ENCODE results near the gene OCSTAMP.

OCSTAMP gene

GRCh38 chr20:46584508-46584907 lies 34.1 kb upstream of the OCSTAMP start:
- Histone ChIP-seq H3K27me3 (ENCODE audit: control insufficient read depth in 1 of 2, insufficient read depth in 2 of 2, low read length in 2 of 2) (no peaks in the 10 kb centered on the region), H3K4me1 (ENCODE audit: control insufficient read depth, insufficient read depth, low read length) (no peaks in the 10 kb centered on the region), H3K4me3 (ENCODE audit: low read length in 2 of 2) (no peak overlapping the region), H3K9ac (ENCODE audit: low read length in 2 of 2) (no peak overlapping the region), H3K36me3 (ENCODE audit: control insufficient read depth in 2 of 2, insufficient read depth in 2 of 2, low read length in 2 of 2) (no peaks in the 10 kb centered on the region), H3K9me3 (ENCODE audit: control insufficient read depth in 2 of 2, low read length in 2 of 2) (no peaks in the 10 kb centered on the region), H3K27ac (ENCODE audit: low read length) (no peak overlapping the region)

DNA sequence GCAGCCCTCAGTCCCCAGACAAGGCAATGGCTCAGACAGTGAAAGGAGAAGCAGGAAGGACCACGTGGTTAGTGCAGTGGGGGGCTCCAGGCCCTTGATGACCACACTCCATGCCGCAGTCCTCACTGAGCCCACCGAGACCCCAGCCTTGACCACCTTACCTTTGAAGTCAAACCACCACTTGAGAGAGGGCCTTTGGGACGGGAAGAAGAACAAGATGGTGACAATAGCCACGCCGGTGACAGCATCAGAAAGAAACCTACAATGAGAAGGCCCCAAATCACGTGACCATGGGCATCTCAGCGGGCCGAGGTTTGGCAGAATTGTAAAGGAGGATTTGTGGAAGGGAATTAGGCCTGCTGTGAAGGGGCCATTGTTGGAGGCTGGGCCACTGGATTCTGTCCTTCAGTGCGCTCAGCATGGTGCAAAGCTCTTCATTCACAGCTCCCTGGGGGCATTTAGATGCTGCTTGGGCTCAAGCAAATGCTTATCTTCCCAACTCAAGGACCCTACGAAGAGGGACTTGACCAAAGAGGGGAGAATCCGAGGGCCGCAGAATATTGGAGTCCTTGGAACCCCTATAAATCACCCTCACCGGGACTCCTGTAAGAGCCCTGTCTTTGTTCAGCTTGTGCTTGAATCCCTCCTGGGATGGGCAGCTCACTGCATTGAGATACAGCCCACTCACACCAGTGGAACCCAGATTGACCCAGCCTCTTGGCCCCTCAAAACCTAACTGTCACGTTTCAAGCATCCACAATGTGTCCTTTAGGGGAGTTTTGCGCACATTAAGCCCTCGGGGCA lies 33.2 kb upstream of the OCSTAMP start:
- Histone ChIP-seq H3K4me1 (ENCODE audit: control insufficient read depth, insufficient read depth, low read length) (no peaks in the 10 kb centered on the region), H3K9ac (ENCODE audit: low read length in 2 of 2) (no peak overlapping the region), H3K27ac (ENCODE audit: low read length) (no peak overlapping the region), H3K27me3 (ENCODE audit: control insufficient read depth in 1 of 2, insufficient read depth in 2 of 2, low read length in 2 of 2) (no peaks in the 10 kb centered on the region), H3K9me3 (ENCODE audit: control insufficient read depth in 2 of 2, low read length in 2 of 2) (no peaks in the 10 kb centered on the region), H3K4me3 (ENCODE audit: low read length in 2 of 2) (no peak overlapping the region), H3K36me3 (ENCODE audit: control insufficient read depth in 2 of 2, insufficient read depth in 2 of 2, low read length in 2 of 2) (no peaks in the 10 kb centered on the region)

DNA sequence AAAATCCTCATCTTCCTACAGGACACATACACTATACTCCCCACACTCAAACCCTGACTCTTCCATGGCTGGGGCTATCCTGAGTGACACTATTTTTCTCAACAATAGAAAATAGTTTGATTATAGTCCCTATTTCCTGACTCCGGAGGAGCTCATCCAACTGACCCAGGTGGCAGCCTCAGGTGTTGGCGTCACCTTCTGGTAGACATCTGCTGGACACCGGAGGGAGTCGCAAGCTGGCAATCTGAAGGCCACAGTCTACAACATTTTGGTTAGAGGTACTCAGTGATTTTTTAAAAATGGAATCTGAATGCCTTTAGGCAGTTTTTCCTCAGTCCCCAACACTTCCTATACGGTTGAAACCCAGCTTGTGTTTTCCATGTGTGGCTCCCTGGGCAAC lies 32.2 kb upstream of the OCSTAMP start:
- H3K27me3 ChIP-seq (ENCODE audit: control insufficient read depth in 1 of 2, insufficient read depth in 2 of 2, low read length in 2 of 2): no peaks in the 10 kb centered on the region
- no peaks in the 10 kb centered on the region for H3K36me3 ChIP-seq (ENCODE audit: control insufficient read depth in 2 of 2, insufficient read depth in 2 of 2, low read length in 2 of 2)
- H3K9ac ChIP-seq (ENCODE audit: low read length in 2 of 2): no peak overlapping the region
- no peaks in the 10 kb centered on the region for H3K9me3 ChIP-seq (ENCODE audit: control insufficient read depth in 2 of 2, low read length in 2 of 2)
- no peak overlapping the region for H3K27ac ChIP-seq (ENCODE audit: low read length)
- no peaks in the 10 kb centered on the region for H3K4me1 ChIP-seq (ENCODE audit: control insufficient read depth, insufficient read depth, low read length)
- no peak overlapping the region for H3K4me3 ChIP-seq (ENCODE audit: low read length in 2 of 2)

DNA sequence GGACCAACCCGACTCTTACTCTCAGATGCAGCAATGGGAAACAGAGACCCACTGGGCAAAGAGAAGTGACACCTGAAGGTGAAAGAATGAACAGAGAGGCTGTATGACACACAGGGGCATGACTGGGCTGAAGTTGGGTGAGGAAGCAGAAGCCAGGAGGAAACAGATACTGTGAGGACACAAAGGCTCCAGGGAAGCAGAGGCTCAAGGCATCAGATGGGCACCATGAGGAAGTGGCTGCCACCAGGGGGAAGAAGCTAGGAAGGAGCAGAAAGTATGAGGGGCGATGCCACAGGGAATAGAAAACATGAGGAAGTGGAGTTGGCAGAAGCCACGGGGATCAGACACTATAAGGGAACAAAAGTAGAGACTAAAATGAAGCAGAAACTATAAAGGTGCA lies 30.9 kb upstream of the OCSTAMP start:
- Histone ChIP-seq H3K9me3 (ENCODE audit: control insufficient read depth in 2 of 2, low read length in 2 of 2) (no peaks in the 10 kb centered on the region), H3K36me3 (ENCODE audit: control insufficient read depth in 2 of 2, insufficient read depth in 2 of 2, low read length in 2 of 2) (no peaks in the 10 kb centered on the region), H3K4me3 (ENCODE audit: low read length in 2 of 2) (no peak overlapping the region), H3K4me1 (ENCODE audit: control insufficient read depth, insufficient read depth, low read length) (no peaks in the 10 kb centered on the region), H3K27ac (ENCODE audit: low read length) (no peak overlapping the region), H3K9ac (ENCODE audit: low read length in 2 of 2) (no peak overlapping the region), H3K27me3 (ENCODE audit: control insufficient read depth in 1 of 2, insufficient read depth in 2 of 2, low read length in 2 of 2) (no peaks in the 10 kb centered on the region)

DNA sequence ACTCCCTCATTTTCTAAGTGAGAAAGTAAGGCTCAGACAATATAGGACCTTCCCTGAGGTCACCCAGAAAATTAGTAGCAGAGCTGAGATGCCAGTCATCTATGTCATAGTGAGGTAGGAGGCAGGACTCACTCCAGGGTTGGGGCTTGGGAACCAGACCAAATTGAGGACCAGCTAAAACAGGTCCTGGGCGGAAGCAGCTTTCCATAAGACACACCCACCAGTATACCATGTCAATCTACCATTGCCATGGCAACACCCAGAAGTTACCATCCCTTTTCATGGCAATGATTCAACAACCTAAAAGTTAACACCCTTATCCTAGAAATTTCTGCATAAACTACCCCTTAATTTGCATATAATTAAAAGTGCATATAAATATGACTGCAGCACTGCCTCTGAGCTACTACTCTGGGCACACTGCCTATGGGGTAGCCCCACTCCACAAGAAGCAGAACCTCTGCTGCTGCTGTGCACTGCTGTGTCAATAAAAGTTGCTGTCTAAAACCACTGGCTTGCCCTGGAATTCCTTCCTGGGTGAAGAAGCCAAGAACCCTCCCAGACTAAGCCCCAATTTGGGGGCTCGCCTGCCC lies 30.3 kb upstream of the OCSTAMP start:
- Histone ChIP-seq H3K9ac (ENCODE audit: low read length in 2 of 2) (no peak overlapping the region), H3K27ac (ENCODE audit: low read length) (no peak overlapping the region), H3K27me3 (ENCODE audit: control insufficient read depth in 1 of 2, insufficient read depth in 2 of 2, low read length in 2 of 2) (no peaks in the 10 kb centered on the region), H3K36me3 (ENCODE audit: control insufficient read depth in 2 of 2, insufficient read depth in 2 of 2, low read length in 2 of 2) (no peaks in the 10 kb centered on the region), H3K9me3 (ENCODE audit: control insufficient read depth in 2 of 2, low read length in 2 of 2) (no peaks in the 10 kb centered on the region), H3K4me3 (ENCODE audit: low read length in 2 of 2) (no peak overlapping the region), H3K4me1 (ENCODE audit: control insufficient read depth, insufficient read depth, low read length) (no peaks in the 10 kb centered on the region)

DNA sequence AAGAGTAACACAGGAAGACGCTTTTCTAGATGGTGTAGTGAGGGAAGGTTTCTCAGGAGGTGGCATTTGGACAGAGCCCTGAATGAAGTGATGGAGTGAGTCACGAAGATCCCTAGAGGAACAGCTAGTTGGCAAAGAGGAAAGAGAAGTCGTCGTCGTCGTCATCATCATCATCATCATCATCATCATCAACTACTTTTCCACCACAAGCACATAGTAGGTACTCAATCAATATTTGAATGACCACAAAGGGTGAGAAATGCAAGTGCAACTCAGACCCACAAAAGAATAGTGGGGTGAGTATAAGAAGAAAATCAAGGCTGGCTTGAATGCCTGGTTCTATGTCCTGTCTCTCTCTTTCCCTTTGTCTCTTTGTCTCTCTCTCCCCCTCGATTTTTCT lies 28.3 kb upstream of the OCSTAMP start:
- H3K9ac ChIP-seq (ENCODE audit: low read length in 2 of 2): no peak overlapping the region

GRCh38 chr20:46576774-46577395 lies 26.4 kb upstream of the OCSTAMP start:
- Histone ChIP-seq H3K27me3 (ENCODE audit: control insufficient read depth in 1 of 2, insufficient read depth in 2 of 2, low read length in 2 of 2) (no peaks in the 10 kb centered on the region), H3K4me1 (ENCODE audit: control insufficient read depth, insufficient read depth, low read length) (peaks cover 7% of the 10 kb centered on the region), H3K4me3 (ENCODE audit: low read length in 2 of 2) (no peak overlapping the region), H3K27ac (ENCODE audit: low read length) (no peak overlapping the region), H3K9me3 (ENCODE audit: control insufficient read depth in 2 of 2, low read length in 2 of 2) (no peaks in the 10 kb centered on the region), H3K9ac (ENCODE audit: low read length in 2 of 2) (no peak overlapping the region), H3K36me3 (ENCODE audit: control insufficient read depth in 2 of 2, insufficient read depth in 2 of 2, low read length in 2 of 2) (no peaks in the 10 kb centered on the region)

More for the DNA sequence above, 28.3 kb upstream of the OCSTAMP start:
- H3K4me1 ChIP-seq (ENCODE audit: control insufficient read depth, insufficient read depth, low read length): no peaks in the 10 kb centered on the region
- no peaks in the 10 kb centered on the region for H3K9me3 ChIP-seq (ENCODE audit: control insufficient read depth in 2 of 2, low read length in 2 of 2)
- no peak overlapping the region for H3K27ac ChIP-seq (ENCODE audit: low read length)
- no peak overlapping the region for H3K4me3 ChIP-seq (ENCODE audit: low read length in 2 of 2)
- no peaks in the 10 kb centered on the region for H3K36me3 ChIP-seq (ENCODE audit: control insufficient read depth in 2 of 2, insufficient read depth in 2 of 2, low read length in 2 of 2)
- no peaks in the 10 kb centered on the region for H3K27me3 ChIP-seq (ENCODE audit: control insufficient read depth in 1 of 2, insufficient read depth in 2 of 2, low read length in 2 of 2)

DNA sequence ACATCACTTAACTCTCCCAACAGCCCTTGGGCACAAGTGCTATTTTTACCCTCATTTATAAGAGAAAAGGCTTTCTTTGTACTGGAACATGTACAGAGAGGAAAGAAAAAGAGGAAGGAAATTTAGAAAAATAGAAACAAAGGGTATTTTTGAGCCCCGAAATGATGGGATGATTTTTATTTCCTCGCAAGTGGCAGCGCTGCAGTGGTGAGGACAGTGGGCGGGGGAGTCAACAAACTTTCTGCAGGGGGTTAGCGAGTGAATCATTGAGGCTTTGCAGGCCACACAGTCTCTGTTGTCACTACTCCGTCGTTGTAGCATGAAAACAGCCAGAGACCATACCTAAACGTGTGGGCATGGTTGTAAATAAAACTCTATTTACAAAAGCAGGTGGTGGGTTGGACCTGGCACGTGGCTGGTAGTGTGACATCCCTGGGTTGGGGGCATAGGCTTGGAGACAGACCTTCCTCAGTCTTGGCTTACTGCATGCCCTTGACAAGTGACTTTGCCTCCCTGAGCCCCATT lies 25.5 kb upstream of the OCSTAMP start:
- Histone ChIP-seq H3K4me3 (ENCODE audit: low read length in 2 of 2) (no peak overlapping the region), H3K27me3 (ENCODE audit: control insufficient read depth in 1 of 2, insufficient read depth in 2 of 2, low read length in 2 of 2) (no peaks in the 10 kb centered on the region), H3K9ac (ENCODE audit: low read length in 2 of 2) (no peak overlapping the region), H3K27ac (ENCODE audit: low read length) (no peak overlapping the region), H3K36me3 (ENCODE audit: control insufficient read depth in 2 of 2, insufficient read depth in 2 of 2, low read length in 2 of 2) (no peaks in the 10 kb centered on the region), H3K9me3 (ENCODE audit: control insufficient read depth in 2 of 2, low read length in 2 of 2) (no peaks in the 10 kb centered on the region), H3K4me1 (ENCODE audit: control insufficient read depth, insufficient read depth, low read length) (peaks cover 9% of the 10 kb centered on the region)

- no peak overlapping the region for H3K27ac ChIP-seq (ENCODE audit: low read length)
- H3K9me3 ChIP-seq (ENCODE audit: control insufficient read depth in 2 of 2, low read length in 2 of 2): no peaks in the 10 kb centered on the region
- H3K36me3 ChIP-seq (ENCODE audit: control insufficient read depth in 2 of 2, insufficient read depth in 2 of 2, low read length in 2 of 2): no peaks in the 10 kb centered on the region
- no peak overlapping the region for H3K4me3 ChIP-seq (ENCODE audit: low read length in 2 of 2)
- no peak overlapping the region for H3K9ac ChIP-seq (ENCODE audit: low read length in 2 of 2)
- H3K4me1 ChIP-seq (ENCODE audit: control insufficient read depth, insufficient read depth, low read length): peaks cover 9% of the 10 kb centered on the region
- H3K27me3 ChIP-seq (ENCODE audit: control insufficient read depth in 1 of 2, insufficient read depth in 2 of 2, low read length in 2 of 2): no peaks in the 10 kb centered on the region
These were observed 24.9 kb upstream of the OCSTAMP start for GRCh38 chr20:46575394-46575793.

GRCh38 chr20:46573788-46574584 lies 23.5 kb upstream of the OCSTAMP start:
- H3K9me3 ChIP-seq (ENCODE audit: control insufficient read depth in 2 of 2, low read length in 2 of 2): no peaks in the 10 kb centered on the region
- no peak overlapping the region for H3K9ac ChIP-seq (ENCODE audit: low read length in 2 of 2)
- H3K27me3 ChIP-seq (ENCODE audit: control insufficient read depth in 1 of 2, insufficient read depth in 2 of 2, low read length in 2 of 2): no peaks in the 10 kb centered on the region
- no peak overlapping the region for H3K27ac ChIP-seq (ENCODE audit: low read length)
- H3K4me1 ChIP-seq (ENCODE audit: control insufficient read depth, insufficient read depth, low read length): peaks cover 9% of the 10 kb centered on the region
- no peaks in the 10 kb centered on the region for H3K36me3 ChIP-seq (ENCODE audit: control insufficient read depth in 2 of 2, insufficient read depth in 2 of 2, low read length in 2 of 2)
- no peak overlapping the region for H3K4me3 ChIP-seq (ENCODE audit: low read length in 2 of 2)
